ENCODE measurements around the gene TIAM2.

TIAM2 gene

DNA sequence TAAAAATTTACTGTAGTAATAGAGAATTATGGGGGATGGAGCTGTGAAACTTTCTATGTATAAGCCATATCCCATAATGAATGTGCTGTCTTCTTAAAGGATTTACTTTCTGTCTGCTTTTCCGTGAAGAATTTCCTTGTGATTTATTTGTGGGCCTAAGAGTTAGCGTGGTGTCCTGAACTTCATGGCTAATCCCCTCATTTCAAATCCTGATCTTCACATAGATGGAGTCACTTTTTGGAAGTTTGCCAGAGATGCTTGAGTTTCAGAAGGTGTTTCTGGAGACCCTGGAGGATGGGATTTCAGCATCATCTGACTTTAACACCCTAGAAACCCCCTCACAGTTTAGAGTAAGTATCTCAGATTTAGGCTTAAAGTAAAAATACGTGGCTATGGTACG lies 249.3 kb downstream of the TIAM2 start:
- Histone ChIP-seq H3K27ac (replicated peaks) (no peak overlapping the region), H3K4me3 (replicated peaks; ENCODE audit: insufficient read depth, low read length) (no peak overlapping the region), H3K27me3 (ENCODE audit: insufficient read depth, poor library complexity, severe bottlenecking) (no peaks in the 10 kb centered on the region)
- DNase-seq (ENCODE audit: low read depth in 1 of 2, low spot score in 1 of 2), result no peak
- TF ChIP-seq CTCF (IDR thresholded peaks at IDR 0.05; ENCODE audit: insufficient read depth, low read length) (no peak), SPI1 (IDR thresholded peaks at IDR 0.05; ENCODE audit: borderline replicate concordance, low read depth) (no peak), GABPA (IDR thresholded peaks at IDR 0.05; ENCODE audit: low read depth) (no peak), REST (IDR thresholded peaks at IDR 0.05; ENCODE audit: insufficient replicate concordance, low read depth) (no peak), POLR2AphosphoS5 (IDR thresholded peaks at IDR 0.05; ENCODE audit: low read depth) (no peak)

DNA sequence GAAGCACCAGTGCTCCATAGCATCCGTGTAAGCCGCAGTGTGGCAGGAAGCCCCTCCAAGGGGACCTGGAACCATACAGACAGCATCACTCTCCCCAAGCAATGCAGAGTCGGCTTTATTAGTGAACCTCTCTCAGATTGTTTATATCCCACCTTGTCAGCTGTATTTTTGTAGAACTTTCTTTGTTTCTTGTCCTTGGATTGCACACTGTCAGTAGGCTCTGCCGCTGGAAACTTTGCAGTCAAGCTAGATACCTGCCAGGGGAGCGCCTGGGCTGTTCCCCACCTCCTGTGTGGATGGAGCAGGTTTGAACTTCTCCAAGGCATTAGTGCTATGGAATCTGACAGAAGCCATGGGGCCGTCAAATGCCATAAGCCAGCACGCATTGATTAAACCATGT lies 250.1 kb downstream of the TIAM2 start:
- Histone ChIP-seq H3K4me3 (replicated peaks; ENCODE audit: insufficient read depth, low read length) (no peak overlapping the region), H3K27ac (replicated peaks) (no peak overlapping the region), H3K27me3 (ENCODE audit: insufficient read depth, poor library complexity, severe bottlenecking) (no peaks in the 10 kb centered on the region)
- no peak for DNase-seq (ENCODE audit: low read depth in 1 of 2, low spot score in 1 of 2)
- no peak for TF ChIP-seq CTCF (IDR thresholded peaks at IDR 0.05; ENCODE audit: insufficient read depth, low read length)
- TF ChIP-seq POLR2AphosphoS5 (IDR thresholded peaks at IDR 0.05; ENCODE audit: low read depth), result no peak
- no peak for TF ChIP-seq GABPA (IDR thresholded peaks at IDR 0.05; ENCODE audit: low read depth)

DNA sequence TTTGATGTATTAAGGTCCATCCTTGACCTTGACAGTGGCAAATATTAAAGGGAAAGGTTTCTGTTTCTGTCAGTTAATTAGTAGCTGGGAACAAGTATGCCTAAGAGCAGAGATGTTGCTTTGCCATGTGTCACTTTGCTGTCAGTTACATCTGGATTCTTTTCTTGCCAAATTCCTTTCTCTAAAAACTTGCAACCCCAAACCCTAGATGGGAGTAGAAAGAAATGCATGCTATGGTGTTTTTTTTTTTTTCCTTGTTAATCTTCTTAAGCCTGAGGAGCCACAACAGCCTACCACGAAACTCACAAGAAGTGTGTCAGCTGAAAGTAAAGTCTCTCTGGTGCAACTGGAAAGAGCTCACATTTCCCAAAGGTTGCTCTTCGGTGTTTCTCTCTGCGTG lies 250.7 kb downstream of the TIAM2 start:
- no peak for TF ChIP-seq GABPA (IDR thresholded peaks at IDR 0.05; ENCODE audit: low read depth)
- TF ChIP-seq REST (IDR thresholded peaks at IDR 0.05; ENCODE audit: insufficient replicate concordance, low read depth), result no peak
- TF ChIP-seq CTCF (IDR thresholded peaks at IDR 0.05; ENCODE audit: insufficient read depth, low read length), result no peak
- TF ChIP-seq POLR2AphosphoS5 (IDR thresholded peaks at IDR 0.05; ENCODE audit: low read depth), result no peak
- no peak for TF ChIP-seq SPI1 (IDR thresholded peaks at IDR 0.05; ENCODE audit: borderline replicate concordance, low read depth)

DNA sequence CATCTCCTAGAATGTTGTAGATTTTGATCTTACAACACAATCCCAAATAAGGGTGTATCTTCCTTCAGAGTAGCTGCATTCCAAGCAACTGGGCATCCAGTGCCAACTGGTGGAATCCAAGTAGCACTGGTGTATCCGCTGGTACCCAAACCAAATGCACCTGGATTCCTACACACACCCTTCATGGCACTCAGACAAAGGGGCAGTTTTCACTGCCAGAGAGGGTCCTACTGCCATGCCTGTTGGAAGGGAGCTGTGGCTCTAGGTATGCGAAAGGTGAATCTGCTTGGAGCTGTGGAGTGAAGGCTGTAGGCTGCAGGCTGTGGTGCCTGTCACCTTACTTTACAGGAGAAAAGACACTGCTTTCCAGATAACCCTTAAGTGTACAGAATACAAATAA lies 251.7 kb downstream of the TIAM2 start:
- no peak for DNase-seq (ENCODE audit: low read depth in 1 of 2, low spot score in 1 of 2)
- Histone ChIP-seq H3K27me3 (ENCODE audit: insufficient read depth, poor library complexity, severe bottlenecking) (no peaks in the 10 kb centered on the region), H3K4me3 (replicated peaks; ENCODE audit: insufficient read depth, low read length) (no peak overlapping the region), H3K27ac (replicated peaks) (no peak overlapping the region)
- TF ChIP-seq CTCF (IDR thresholded peaks at IDR 0.05; ENCODE audit: insufficient read depth, low read length) (no peak), POLR2AphosphoS5 (IDR thresholded peaks at IDR 0.05; ENCODE audit: low read depth) (no peak), SPI1 (IDR thresholded peaks at IDR 0.05; ENCODE audit: borderline replicate concordance, low read depth) (no peak), GABPA (IDR thresholded peaks at IDR 0.05; ENCODE audit: low read depth) (no peak), REST (IDR thresholded peaks at IDR 0.05; ENCODE audit: insufficient replicate concordance, low read depth) (no peak)

More for the DNA sequence above, 250.7 kb downstream of the TIAM2 start:
- Histone ChIP-seq H3K27me3 (ENCODE audit: insufficient read depth, poor library complexity, severe bottlenecking) (no peaks in the 10 kb centered on the region), H3K27ac (replicated peaks) (no peak overlapping the region), H3K4me3 (replicated peaks; ENCODE audit: insufficient read depth, low read length) (no peak overlapping the region)
- DNase-seq (ENCODE audit: low read depth in 1 of 2, low spot score in 1 of 2), result no peak
